Measurements from ENCODE around the gene MUC2. TPM values are rescaled to one million over a fixed set of nuclear protein-coding genes. Genes with fewer than 3 reads are reported as not detected.

The MUC2 gene
- total and polyA plus RNA-seq, 10 of the 15 experiments (the other 5 are each of a cell fraction or from before 2014, with no cell fraction given): 0.23 TPM; not detected in 9

DNA sequence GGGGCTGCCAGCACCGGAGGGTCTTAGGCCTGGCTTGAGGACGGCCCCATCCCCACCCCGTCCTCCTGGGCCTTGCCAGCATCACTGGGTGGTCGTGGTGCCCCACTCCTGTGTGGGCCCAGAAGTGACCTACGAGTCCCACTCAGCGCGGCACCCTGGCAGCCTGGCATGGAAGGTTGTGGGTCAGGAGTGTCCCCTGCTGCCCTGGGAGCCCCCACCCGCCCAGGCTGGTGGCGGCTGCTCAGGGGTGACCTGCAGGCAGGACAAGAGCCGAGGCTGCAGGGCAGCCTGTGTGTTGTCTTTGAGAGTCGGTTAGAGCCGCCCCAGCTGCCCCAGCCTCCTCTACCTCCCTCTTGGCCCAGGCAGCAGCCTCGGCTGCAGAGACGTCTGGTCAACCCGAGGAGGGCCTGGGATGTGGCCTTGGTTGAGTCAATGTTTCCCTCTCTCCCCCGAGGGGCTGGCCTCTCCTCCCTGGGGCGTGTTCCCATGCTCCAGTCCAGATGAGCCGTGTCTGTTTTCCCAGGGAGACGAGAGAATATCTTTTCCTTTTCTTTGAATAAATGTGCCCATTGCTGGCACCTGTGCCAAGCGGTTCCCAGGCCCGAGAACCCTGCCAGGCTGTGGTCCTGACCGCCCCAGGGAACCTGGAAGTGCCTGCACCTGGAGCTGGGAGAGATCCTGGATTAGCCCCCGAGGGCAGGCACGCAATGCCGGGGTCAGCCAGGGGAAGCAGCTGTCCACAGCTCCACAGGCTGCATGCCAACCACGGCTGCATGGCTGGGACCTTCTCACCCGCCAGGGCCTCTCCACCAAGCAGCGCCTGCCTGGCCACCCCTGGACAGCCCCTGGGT lies 47.4 kb downstream of the MUC2 start (continued):
- TF ChIP-seq, protein P1, sequence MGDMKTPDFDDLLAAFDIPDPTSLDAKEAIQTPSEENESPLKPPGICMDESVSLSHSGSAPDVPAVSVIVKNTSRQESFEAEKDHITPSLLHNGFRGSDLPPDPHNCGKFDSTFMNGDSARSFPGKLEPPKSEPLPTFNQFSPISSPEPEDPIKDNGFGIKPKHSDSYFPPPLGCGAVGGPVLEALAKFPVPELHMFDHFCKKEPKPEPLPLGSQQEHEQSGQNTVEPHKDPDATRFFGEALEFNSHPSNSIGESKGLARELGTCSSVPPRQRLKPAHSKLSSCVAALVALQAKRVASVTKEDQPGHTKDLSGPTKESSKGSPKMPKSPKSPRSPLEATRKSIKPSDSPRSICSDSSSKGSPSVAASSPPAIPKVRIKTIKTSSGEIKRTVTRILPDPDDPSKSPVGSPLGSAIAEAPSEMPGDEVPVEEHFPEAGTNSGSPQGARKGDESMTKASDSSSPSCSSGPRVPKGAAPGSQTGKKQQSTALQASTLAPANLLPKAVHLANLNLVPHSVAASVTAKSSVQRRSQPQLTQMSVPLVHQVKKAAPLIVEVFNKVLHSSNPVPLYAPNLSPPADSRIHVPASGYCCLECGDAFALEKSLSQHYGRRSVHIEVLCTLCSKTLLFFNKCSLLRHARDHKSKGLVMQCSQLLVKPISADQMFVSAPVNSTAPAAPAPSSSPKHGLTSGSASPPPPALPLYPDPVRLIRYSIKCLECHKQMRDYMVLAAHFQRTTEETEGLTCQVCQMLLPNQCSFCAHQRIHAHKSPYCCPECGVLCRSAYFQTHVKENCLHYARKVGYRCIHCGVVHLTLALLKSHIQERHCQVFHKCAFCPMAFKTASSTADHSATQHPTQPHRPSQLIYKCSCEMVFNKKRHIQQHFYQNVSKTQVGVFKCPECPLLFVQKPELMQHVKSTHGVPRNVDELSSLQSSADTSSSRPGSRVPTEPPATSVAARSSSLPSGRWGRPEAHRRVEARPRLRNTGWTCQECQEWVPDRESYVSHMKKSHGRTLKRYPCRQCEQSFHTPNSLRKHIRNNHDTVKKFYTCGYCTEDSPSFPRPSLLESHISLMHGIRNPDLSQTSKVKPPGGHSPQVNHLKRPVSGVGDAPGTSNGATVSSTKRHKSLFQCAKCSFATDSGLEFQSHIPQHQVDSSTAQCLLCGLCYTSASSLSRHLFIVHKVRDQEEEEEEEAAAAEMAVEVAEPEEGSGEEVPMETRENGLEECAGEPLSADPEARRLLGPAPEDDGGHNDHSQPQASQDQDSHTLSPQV (IDR thresholded peaks at IDR 0.05): no peak
- no peak for TF ChIP-seq CHD1 (IDR thresholded peaks at IDR 0.05; ENCODE audit: low read depth, low read length)

DNA sequence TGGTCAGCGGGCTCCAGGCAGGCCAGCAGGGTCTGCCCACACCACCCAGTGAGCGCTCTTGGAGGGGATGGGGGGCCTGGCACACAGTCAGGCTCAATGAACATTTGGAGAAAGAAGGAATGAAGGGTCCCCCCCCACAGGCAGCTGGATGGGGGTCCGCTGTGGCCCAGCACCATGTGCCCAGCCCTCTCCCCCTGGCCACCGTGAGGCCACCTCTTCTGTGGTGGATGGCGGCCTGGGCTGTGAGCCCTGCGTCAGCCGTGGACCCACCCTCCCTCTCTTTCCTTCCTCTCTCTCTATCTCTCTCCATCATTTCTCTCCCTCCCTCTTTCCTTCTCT lies 48.0 kb downstream of the MUC2 start:
- 14% methylated on average over 5 of the region's 7 CpGs for WGBS (ENCODE audit: insufficient coverage, insufficient replicate concordance, low lambda C conversion rate, missing lambda C conversion rate)
- FAIRE-seq: no peak

More for the DNA sequence above, 48.0 kb downstream of the MUC2 start:
- Histone ChIP-seq H3K4me1 (ENCODE audit: control insufficient read depth, insufficient read depth, low read length) (no peaks in the 10 kb centered on the region), H3K27me3 (replicated peaks in 1 of 2; ENCODE audit: control insufficient read depth in 2 of 2, insufficient read depth in 2 of 2, low read length in 1 of 2) (no peaks in the 10 kb centered on the region), H2AFZ (ENCODE audit: control insufficient read depth, low read depth, low read length) (no peak overlapping the region), H3K9me3 (replicated peaks; ENCODE audit: control insufficient read depth, insufficient read depth, low read length) (no peaks in the 10 kb centered on the region), H3K79me2 (ENCODE audit: control insufficient read depth, insufficient read depth, low read length) (no peaks in the 10 kb centered on the region), H3K36me3 (ENCODE audit: control insufficient read depth in 2 of 2, insufficient read depth in 2 of 2, low read length in 1 of 2) (no peaks in the 10 kb centered on the region), H3K4me3 (no peak overlapping the region), H3K9ac (ENCODE audit: control insufficient read depth, insufficient read depth, low read length) (no peak overlapping the region), H3K4me2 (ENCODE audit: control insufficient read depth, insufficient read depth) (no peak overlapping the region), H3K27ac (ENCODE audit: control insufficient read depth, insufficient read depth) (no peak overlapping the region), H4K20me1 (ENCODE audit: control insufficient read depth, insufficient read depth) (no peaks in the 10 kb centered on the region)
- SMC1A ChIA-PET (ENCODE audit: uncharacterized antibody, unreplicated experiment): no interaction called here
- CTCF ChIA-PET: no interaction called here
- POLR2A ChIA-PET: no interaction called here
- TF ChIP-seq, protein P2, sequence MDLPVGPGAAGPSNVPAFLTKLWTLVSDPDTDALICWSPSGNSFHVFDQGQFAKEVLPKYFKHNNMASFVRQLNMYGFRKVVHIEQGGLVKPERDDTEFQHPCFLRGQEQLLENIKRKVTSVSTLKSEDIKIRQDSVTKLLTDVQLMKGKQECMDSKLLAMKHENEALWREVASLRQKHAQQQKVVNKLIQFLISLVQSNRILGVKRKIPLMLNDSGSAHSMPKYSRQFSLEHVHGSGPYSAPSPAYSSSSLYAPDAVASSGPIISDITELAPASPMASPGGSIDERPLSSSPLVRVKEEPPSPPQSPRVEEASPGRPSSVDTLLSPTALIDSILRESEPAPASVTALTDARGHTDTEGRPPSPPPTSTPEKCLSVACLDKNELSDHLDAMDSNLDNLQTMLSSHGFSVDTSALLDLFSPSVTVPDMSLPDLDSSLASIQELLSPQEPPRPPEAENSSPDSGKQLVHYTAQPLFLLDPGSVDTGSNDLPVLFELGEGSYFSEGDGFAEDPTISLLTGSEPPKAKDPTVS (IDR thresholded peaks at IDR 0.05; ENCODE audit: low read depth, low read length): no peak
- ATAC-seq (no peak), DNase-seq (ENCODE audit: low read depth, low spot score) (no peak)
- intact Hi-C loops (cut with micrococcal nuclease; ENCODE audit: unreplicated experiment) (no loop called here), in situ Hi-C loops (cut with MboI) (no loop called here)
- RAD21 ChIA-PET (ENCODE audit: unreplicated experiment): no interaction called here
- no TSS peak for BruUV-seq (replicated peaks)
